GM18507 (cell line): ENCODE data around the gene SLC10A6.

Source experiments
- DNase-seq: peaks from one replicate; pipeline ENCODE4 v3.0.0; 2011; ENCODE audit warnings: low read depth; ENCODE audit not compliant: insufficient read length; ENCODE audit errors: extremely low spot score
- FAIRE-seq: peaks from 2 replicates; lab custom pipeline; 2011; peaks lifted over from hg19 to GRCh38; lab: Jason Lieb, UNC

The SLC10A6 gene

GRCh38 chr4:86853209-86853608 lies 4.0 kb upstream of the SLC10A6 start:
- no peak for FAIRE-seq

DNA sequence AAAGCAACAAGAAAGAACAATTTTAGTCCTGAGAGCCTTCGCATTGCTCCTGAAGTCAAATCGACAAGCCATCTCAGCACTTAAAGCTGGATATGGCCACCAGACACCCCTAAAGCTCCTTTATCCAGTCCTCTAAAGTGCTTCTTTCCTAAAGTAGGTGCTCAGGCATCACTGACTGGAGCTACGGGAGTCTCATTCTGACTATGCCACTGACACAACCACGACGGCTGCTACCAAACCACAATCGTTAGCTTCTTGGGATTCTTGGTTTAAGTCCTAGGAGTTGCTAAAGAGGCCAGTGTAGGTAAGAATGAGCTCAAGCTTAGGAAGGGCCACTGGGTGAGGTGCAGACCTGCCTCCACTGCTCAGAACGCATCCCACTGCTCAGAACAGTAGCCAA lies 1.0 kb downstream of the SLC10A6 start:
- FAIRE-seq: no peak
- no peak for DNase-seq

More at GRCh38 chr4:86853209-86853608, 4.0 kb upstream of the SLC10A6 start:
- DNase-seq: no peak

DNA sequence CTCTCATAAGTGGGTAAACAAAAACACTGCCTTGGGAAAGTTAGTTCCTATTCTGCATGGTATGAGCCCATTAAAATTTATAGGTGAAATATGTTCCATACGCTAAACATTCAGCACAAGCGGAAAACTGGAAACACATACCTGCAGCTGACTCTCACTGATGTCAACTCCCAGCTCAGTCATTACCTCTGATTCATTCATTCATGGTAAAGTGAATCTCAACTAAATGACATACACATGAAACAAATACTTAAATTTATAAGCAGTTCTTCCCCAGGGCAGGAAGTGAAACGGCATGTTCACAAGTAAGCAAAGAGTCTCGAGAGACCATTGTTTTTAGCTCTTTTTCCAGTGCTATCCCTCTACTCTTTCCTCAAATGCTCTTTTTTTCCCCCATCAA lies 1.6 kb downstream of the SLC10A6 start:
- no peak for FAIRE-seq

DNA sequence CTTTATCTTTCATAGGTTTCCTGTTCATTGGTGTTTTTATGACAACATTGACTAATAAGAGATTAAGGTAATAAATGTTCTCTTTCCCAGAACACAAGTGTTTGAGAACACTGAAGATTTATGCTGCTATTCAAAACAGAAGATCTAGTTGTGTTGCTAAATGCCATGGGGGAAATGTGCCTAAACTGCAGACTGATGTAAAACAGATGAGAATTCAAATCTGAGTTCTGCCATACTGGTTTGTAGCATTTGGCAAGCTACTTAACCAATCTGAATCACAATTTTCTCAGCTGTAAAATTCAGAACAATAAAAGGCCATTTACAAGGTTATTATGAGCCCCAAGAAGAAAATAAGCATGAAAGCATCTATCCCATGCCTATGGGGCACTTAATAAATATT lies 2.3 kb downstream of the SLC10A6 start:
- FAIRE-seq (no peak), DNase-seq (no peak)

More for the DNA sequence above, 1.6 kb downstream of the SLC10A6 start:
- no peak for DNase-seq

DNA sequence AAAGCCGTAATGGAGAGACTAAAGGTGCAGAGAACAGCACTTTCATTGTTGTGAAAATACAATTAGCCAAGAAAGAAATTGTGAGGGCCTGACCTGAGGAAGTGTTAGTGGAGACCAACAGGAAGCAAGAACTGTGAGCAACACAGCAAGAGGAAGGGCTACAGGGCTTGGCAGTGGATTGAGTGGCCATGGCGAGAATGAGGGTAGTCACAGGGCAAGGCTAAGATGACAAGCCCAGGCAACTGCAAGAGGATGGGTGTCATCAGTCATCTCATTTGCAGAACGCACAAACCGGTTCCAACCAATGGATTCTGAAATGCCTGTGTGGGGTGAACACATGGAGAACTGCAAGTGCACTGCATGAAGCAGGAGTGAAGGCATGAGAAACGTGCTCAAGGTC lies 3.6 kb downstream of the SLC10A6 start:
- FAIRE-seq: no peak

DNA sequence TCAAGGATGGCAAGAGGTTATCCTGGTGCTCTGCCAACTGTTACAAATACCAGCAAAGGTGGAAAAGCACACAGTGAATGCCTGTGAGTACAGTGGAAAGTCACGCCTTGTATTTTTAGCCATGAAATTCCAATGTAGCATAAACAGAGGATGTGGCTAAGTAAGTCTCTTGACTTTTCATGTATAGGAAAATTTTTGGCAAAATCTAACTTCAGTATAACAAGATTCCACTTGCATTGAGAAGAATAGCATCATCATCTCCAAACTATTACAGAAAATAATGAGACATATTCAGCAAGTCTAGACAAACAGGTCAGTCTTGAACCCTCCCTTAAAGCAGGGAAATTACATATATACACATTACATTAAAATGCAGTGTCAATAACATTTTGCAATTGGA lies 7.9 kb downstream of the SLC10A6 start:
- no peak for FAIRE-seq
- no peak for DNase-seq

More for the DNA sequence above, 3.6 kb downstream of the SLC10A6 start:
- DNase-seq: no peak

DNA sequence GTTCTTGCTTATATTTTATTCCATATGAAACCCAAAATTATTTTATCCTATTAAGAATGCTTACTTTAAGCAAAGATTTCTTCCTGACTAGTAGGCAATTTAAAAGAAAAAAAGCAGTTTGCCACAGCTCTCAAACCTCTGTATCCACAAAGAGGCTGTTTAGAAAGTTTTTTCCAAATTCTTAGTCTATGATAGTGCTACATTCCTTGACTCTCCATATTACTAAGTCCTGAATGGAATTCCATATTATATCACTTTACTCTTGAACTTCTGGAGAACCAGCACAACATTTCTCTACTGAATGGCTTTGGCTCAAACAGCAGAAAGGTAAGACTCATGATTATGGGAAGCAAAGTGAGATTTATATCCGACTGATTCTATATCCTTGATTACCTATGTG lies 8.3 kb downstream of the SLC10A6 start:
- DNase-seq (no peak), FAIRE-seq (no peak)

DNA sequence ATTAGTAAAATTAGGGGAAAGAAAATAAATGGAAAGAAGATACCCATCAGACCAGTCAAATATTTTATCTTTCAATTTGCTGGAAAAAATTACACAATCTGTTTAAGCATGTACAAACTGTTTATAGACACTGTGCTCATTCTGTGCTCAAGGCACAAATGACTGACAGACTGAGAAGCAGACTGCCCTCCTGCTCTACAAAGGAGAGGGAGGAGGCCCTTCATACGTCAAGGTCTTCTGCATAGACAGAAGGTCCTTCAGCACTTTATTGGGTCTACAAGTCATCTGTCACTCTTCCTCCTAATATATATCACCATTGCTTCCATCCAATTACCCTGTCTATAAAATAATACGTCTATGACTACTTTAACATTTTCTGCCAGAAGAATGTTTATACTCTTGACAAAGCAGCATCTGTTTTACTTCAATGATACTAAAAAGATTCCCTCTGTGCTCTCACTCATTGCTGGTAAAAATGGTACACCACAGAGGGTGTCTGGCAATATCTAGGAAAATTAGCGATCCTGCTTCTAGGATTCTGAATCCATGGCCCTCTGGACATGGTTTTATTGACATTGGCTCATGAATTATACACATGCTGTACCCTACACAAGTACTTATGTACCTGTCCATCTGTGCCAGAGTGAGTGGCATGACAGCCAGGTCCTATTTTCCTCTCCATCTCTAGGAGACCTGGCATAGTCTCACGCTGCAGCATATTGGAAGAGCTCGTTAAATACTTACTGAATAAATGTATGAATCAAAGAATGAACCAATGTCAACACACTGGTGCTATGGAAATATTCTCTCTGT lies 11.3 kb downstream of the SLC10A6 start:
- FAIRE-seq (no peak), DNase-seq (no peak)

DNA sequence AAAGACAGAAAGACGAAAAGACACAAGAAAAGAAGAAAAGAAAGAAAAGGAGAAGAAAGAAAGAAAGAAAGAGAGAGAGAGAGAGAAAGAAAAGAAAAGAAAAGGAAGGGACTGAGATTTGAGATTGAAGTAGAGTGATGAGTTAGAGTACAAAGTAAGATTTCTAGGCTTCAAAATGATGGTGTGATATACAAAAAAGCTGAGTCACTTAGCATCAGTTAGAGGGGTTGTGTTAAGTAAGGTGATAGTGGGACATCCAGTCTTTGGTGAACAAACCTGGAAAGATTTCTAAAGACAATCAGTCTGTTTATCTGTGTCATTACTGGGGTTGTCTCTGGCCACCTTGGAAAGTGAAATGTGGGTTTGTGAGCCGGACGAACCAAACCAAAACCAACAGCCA lies 13.5 kb downstream of the SLC10A6 start:
- FAIRE-seq (no peak), DNase-seq (no peak)

- no peak for FAIRE-seq
- no peak for DNase-seq
Observed at GRCh38 chr4:86834901-86835300, 14.3 kb downstream of the SLC10A6 start.

GRCh38 chr4:86833615-86834014 lies 15.6 kb downstream of the SLC10A6 start:
- no peak for FAIRE-seq
- no peak for DNase-seq

GRCh38 chr4:86831262-86832130 lies 17.7 kb downstream of the SLC10A6 start:
- DNase-seq: no peak
- FAIRE-seq: no peak

DNA sequence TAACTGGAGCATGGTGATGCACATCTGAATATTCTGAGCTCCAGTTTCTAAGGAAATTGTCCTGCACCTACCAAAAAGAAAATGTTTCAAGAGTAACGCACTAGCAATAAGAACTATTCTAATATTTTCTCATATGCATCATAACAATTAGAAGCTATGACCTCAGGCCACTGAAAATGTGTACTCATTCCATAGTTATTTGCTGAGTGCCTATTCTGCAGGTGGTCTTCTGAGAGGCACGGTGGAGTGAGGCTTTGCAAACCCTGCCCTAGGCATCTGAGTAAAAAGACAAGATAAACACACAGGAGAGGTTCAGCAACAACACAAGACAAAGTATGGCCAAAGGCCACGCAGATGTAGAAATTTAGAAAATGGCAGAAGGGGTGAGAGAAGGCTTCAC lies 23.7 kb downstream of the SLC10A6 start:
- DNase-seq (no peak), FAIRE-seq (no peak)

- FAIRE-seq (no peak), DNase-seq (no peak)
Observed at GRCh38 chr4:86822136-86822535, 27.0 kb downstream of the SLC10A6 start.

GRCh38 chr4:86821151-86821550 lies 28.0 kb downstream of the SLC10A6 start:
- FAIRE-seq: no peak
- DNase-seq: no peak

DNA sequence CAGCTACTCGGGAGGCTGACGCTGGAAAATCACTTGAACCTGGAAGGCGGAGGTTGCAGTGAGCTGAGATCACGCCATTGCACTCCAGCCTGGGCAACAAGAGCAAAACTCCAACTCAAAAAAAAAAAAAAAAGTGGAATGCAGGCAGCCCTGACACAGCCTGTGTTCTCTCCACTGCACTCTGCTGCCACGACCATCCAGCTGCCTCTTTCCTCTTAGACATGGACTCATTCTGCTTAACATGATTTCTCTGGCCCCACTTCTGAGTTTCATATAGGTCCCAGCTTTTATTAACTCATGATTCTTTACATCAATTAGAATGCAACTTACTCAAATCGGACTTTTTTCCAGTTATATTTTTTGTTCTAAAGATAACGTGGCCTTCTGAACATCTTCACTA lies 29.6 kb downstream of the SLC10A6 start:
- DNase-seq (no peak), FAIRE-seq (no peak)

DNA sequence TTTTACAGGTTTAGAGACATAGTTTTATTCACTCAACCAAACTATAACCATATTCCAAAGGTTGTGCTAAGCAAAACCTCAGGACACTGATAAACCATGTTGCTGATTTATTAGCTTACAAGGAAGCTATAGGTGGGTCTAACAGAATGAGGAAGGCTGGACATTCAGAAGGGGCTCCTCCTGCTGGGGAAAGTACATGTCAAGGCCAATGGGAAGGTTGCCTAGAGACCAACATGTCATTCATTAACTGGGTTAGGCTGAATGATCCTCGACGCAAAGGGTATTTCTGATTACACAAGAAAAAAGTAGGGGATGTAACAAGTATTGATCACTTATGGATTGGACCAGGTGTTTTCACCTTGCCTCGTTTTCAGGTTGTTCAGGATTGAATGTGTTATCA lies 30.3 kb downstream of the SLC10A6 start:
- DNase-seq (no peak), FAIRE-seq (no peak)

GRCh38 chr4:86818211-86818610 lies 31.0 kb downstream of the SLC10A6 start:
- no peak for FAIRE-seq
- DNase-seq: no peak

DNA sequence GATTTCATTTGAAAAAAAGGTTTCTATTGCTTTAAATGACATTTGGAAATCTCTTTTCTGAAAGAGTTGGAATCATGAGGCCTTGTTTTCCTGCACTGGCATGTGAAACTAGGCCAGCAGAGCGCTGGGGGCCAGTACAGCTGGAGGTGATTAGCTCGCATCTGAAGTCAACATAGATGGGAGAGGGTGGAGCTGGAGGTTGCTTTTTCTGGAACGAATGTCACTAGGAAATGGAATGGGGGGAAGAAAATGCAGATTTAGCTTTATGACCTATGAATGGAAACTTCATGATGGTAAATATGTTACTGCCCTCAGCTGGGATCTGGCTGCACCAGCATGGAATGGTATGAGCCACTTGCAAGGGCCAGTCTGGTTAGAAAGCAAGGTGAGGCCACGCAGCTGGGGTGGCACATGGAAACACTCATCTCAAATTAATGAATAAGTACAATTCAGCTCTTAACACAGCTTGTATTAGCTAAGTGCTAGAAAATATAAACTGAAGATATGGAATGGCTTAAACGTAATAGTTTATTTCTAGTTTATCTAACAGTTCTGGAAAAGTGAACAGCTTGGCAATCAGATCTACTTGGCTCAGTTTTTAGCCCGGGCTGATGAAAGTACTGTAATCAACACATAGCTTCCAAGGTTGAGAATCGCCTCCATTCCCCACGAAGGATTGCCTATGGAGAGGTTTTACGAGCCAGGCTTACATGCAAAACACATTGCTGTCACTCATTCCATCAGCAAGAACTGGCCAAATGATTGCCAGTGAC lies 32.5 kb downstream of the SLC10A6 start:
- no peak for FAIRE-seq
- no peak for DNase-seq

DNA sequence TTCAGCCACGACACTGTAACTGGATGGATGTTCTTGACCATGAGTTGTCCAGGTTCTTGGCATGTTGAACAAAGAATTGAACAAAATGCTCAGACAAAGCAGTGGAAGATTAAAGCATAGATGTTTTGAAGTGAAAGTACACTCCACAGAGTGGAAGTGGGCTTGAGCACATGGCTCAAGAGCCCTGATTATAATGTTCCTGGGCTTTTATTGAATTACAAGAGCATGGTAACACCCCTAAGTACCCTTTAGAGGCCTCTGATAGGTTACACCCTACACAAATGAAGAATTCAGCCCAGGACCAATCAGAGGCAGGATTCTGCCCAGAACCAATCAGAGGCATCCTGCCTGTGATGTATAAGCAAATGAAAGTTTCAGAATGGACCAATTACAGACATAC lies 33.5 kb downstream of the SLC10A6 start:
- DNase-seq (no peak), FAIRE-seq (no peak)
